ENCODE results near the gene RUSC2. TPM values are rescaled to one million over a fixed set of nuclear protein-coding genes. Genes with fewer than 3 reads are reported as not detected.

The RUSC2 gene
- 10 to 100 TPM; 43.8 to 85.4 (median 59.6) TPM for total RNA-seq

GRCh38 chr9:35489313-35490154, at the start of gene RUSC2:
TSS of gene RUSC2 (plus strand) at chr9:35490111. CDS start at chr9:35546522, 56,411 bp downstream.
- Histone ChIP-seq H3K27me3 (no peaks in the 10 kb centered on the region), H3K27ac (peak within 1 kb of the TSS; percentile 82 to 99 (median 97)), H3K4me3 (peak within 1 kb of the TSS; percentile 64 to 93), H3K4me1 (peaks cover 0 to 43% (median 8%) of the 10 kb centered on the region in 3 donors), H3K9me3 (no peaks in the 10 kb centered on the region), H3K36me3 (no peaks in the 10 kb centered on the region)
- 70% methylated on average over 2 of the region's 71 CpGs; no CpG with 5 or more reads in 1 of the 2 donors for WGBS, 2 donors (ENCODE audit: low coverage in 1 of 2)
- peak; percentile 87 for ATAC-seq
- peak in 3 of 4 experiments; percentile 61 to 72 (median 67) for TF ChIP-seq CTCF (IDR thresholded peaks at IDR 0.05)
- TF ChIP-seq POLR2A (IDR thresholded peaks at IDR 0.05), result peak; percentile 67 to 78
- TF ChIP-seq POLR2AphosphoS5 (IDR thresholded peaks at IDR 0.05), result peak; percentile 79
- no peak for TF ChIP-seq EP300 (IDR thresholded peaks at IDR 0.05)

- no peak overlapping the region for H3K27ac ChIP-seq
- no peak for ATAC-seq
- WGBS, 2 donors (ENCODE audit: low coverage in 1 of 2), result 80 to 95% methylated on average over 2 of the region's 3 CpGs
- no peaks in the 10 kb centered on the region for H3K9me3 ChIP-seq
- TF ChIP-seq POLR2A (IDR thresholded peaks at IDR 0.05), result no peak
- TF ChIP-seq EP300 (IDR thresholded peaks at IDR 0.05), result no peak
- no peak for TF ChIP-seq POLR2AphosphoS5 (IDR thresholded peaks at IDR 0.05)
- TF ChIP-seq CTCF (IDR thresholded peaks at IDR 0.05), result no peak
- no peaks in the 10 kb centered on the region for H3K4me1 ChIP-seq
- H3K36me3 ChIP-seq, result no peaks in the 10 kb centered on the region
- H3K27me3 ChIP-seq, result no peaks in the 10 kb centered on the region
- no peak overlapping the region for H3K4me3 ChIP-seq
These were observed 43.9 kb upstream of the RUSC2 start for GRCh38 chr9:35446012-35446411.

- WGBS, 2 donors (ENCODE audit: low coverage in 1 of 2), result 41 to 73% methylated on average over 1 of the region's 1 CpG
- Histone ChIP-seq H3K27ac (no peak overlapping the region), H3K9me3 (no peaks in the 10 kb centered on the region), H3K4me3 (no peak overlapping the region), H3K4me1 (no peaks in the 10 kb centered on the region), H3K36me3 (no peaks in the 10 kb centered on the region), H3K27me3 (peaks cover 4% of the 10 kb centered on the region)
- TF ChIP-seq POLR2AphosphoS5 (IDR thresholded peaks at IDR 0.05) (no peak), POLR2A (IDR thresholded peaks at IDR 0.05) (no peak), CTCF (IDR thresholded peaks at IDR 0.05) (no peak), EP300 (IDR thresholded peaks at IDR 0.05) (no peak)
- no peak for ATAC-seq
These were observed 41.4 kb upstream of the RUSC2 start for GRCh38 chr9:35448496-35448895.

- no peak for ATAC-seq
- Histone ChIP-seq H3K4me3 (no peak overlapping the region), H3K4me1 (no peaks in the 10 kb centered on the region), H3K9me3 (no peaks in the 10 kb centered on the region), H3K27me3 (peaks cover 4% of the 10 kb centered on the region), H3K36me3 (no peaks in the 10 kb centered on the region), H3K27ac (no peak overlapping the region)
- WGBS, 2 donors (ENCODE audit: low coverage in 1 of 2), result no CpG with 5 or more reads among the region's 2 CpGs
- TF ChIP-seq POLR2A (IDR thresholded peaks at IDR 0.05), result no peak
- TF ChIP-seq POLR2AphosphoS5 (IDR thresholded peaks at IDR 0.05), result no peak
- TF ChIP-seq EP300 (IDR thresholded peaks at IDR 0.05), result no peak
- no peak for TF ChIP-seq CTCF (IDR thresholded peaks at IDR 0.05)
These were observed 37.4 kb upstream of the RUSC2 start for GRCh38 chr9:35452481-35452880.

GRCh38 chr9:35453786-35454185, 36.1 kb upstream of the RUSC2 start:
- no peak overlapping the region for H3K4me3 ChIP-seq
- TF ChIP-seq CTCF (IDR thresholded peaks at IDR 0.05) (no peak), POLR2AphosphoS5 (IDR thresholded peaks at IDR 0.05) (no peak), POLR2A (IDR thresholded peaks at IDR 0.05) (no peak), EP300 (IDR thresholded peaks at IDR 0.05) (no peak)
- no peaks in the 10 kb centered on the region for H3K9me3 ChIP-seq
- no peaks in the 10 kb centered on the region for H3K4me1 ChIP-seq
- 100% methylated on average over 1 of the region's 2 CpGs; no CpG with 5 or more reads in 1 of the 2 donors for WGBS, 2 donors (ENCODE audit: low coverage in 1 of 2)
- H3K27ac ChIP-seq, result no peak overlapping the region
- no peak for ATAC-seq
- H3K27me3 ChIP-seq, result peaks cover 4% of the 10 kb centered on the region
- H3K36me3 ChIP-seq, result no peaks in the 10 kb centered on the region
